Activated naive CD4-positive, alpha-beta T cell treated with Interleukin-2 at 50 U/mL for 16 hours (primary cell): Measurements from ENCODE around the gene EIF4E2.

Experiments
- DNase-seq: peaks from one replicate; pipeline ENCODE4 v3.0.0-alpha.2; 2020

The EIF4E2 gene

GRCh38 chr2:232550354-232551249 is at the start of gene EIF4E2, which contains the start of gene TIGD1:
EIF4E2 (plus strand) TSS chr2:232550689; CDS start chr2:232550725, 36 bp downstream.
TIGD1 (minus strand) TSS chr2:232550557; CDS start chr2:232549882, 675 bp downstream.
- peak; percentile 94 for DNase-seq

- no peak for DNase-seq
Observed at GRCh38 chr2:232501331-232501771, 49.1 kb upstream of the EIF4E2 start.

GRCh38 chr2:232501794-232502390 is 48.6 kb upstream of the EIF4E2 start:
- no peak for DNase-seq

GRCh38 chr2:232502511-232502910 is 48.0 kb upstream of the EIF4E2 start:
- peak; percentile 7 for DNase-seq

GRCh38 chr2:232502911-232503808 is 47.3 kb upstream of the EIF4E2 start:
- DNase-seq, result peak; percentile 44

GRCh38 chr2:232503809-232504323 is 46.6 kb upstream of the EIF4E2 start:
- DNase-seq, result no peak

GRCh38 chr2:232504438-232504837 is 46.1 kb upstream of the EIF4E2 start:
- DNase-seq, result no peak

GRCh38 chr2:232505856-232506255 is 44.6 kb upstream of the EIF4E2 start:
- DNase-seq, result no peak

- no peak for DNase-seq
Observed at GRCh38 chr2:232506709-232507108, 43.8 kb upstream of the EIF4E2 start.

GRCh38 chr2:232508251-232508650 is 42.2 kb upstream of the EIF4E2 start:
- DNase-seq, result no peak

GRCh38 chr2:232511336-232511890 is 39.1 kb upstream of the EIF4E2 start:
- DNase-seq, result no peak

- DNase-seq, result no peak
Observed at GRCh38 chr2:232512602-232513001, 37.9 kb upstream of the EIF4E2 start.

GRCh38 chr2:232513353-232513752 is 37.1 kb upstream of the EIF4E2 start:
- DNase-seq, result no peak

GRCh38 chr2:232515639-232516038 is 34.9 kb upstream of the EIF4E2 start:
- no peak for DNase-seq

- no peak for DNase-seq
Observed at GRCh38 chr2:232516551-232516950, 33.9 kb upstream of the EIF4E2 start.

- no peak for DNase-seq
Observed at GRCh38 chr2:232518844-232519243, 31.6 kb upstream of the EIF4E2 start.

- no peak for DNase-seq
Observed at GRCh38 chr2:232519581-232520438, 30.7 kb upstream of the EIF4E2 start, which contains the start of gene PRSS56. PRSS56 (plus strand) TSS chr2:232520388; CDS start chr2:232520599, 211 bp downstream.

GRCh38 chr2:232520489-232520888 is 30.0 kb upstream of the EIF4E2 start:
- no peak for DNase-seq

GRCh38 chr2:232521098-232521497 is 29.4 kb upstream of the EIF4E2 start:
- no peak for DNase-seq

GRCh38 chr2:232521959-232522622 is 28.4 kb upstream of the EIF4E2 start:
- peak; percentile 68 for DNase-seq
